Gastrocnemius medialis (tissue), 4 donors: ENCODE data around the gene SCN5A.

Source experiments
- CTCF ChIP-seq, 5 experiments: fragments of 450-650 bp in 3 of 5; fragments of 200-600 bp in 2 of 5; sonication (generic) in 2 of 5; IDR thresholded peaks in 4 of 5; conservative IDR thresholded peaks in 1 of 5; 1 replicate in 4 of 5; 2 replicates in 1 of 5; pipeline ENCODE4 v1.5.1; 2016 to 2019; ENCODE audit warnings: antibody characterized with exemption in 5 of 5, mild to moderate bottlenecking in 3 of 5, moderate library complexity in 3 of 5
- POLR2A ChIP-seq, 2 donors: fragments of 450-650 bp; IDR thresholded peaks; one replicate each; pipeline ENCODE4 v1.6.1; 2017; ENCODE audit warnings: antibody characterized with exemption in 2 of 2, mild to moderate bottlenecking in 2 of 2, moderate library complexity in 2 of 2

- no peak for TF ChIP-seq CTCF (IDR thresholded peaks at IDR 0.05 in 4 of 5, conservative IDR thresholded peaks at IDR 0.05 in 1 of 5)
- TF ChIP-seq POLR2A (IDR thresholded peaks at IDR 0.05) = no peak
Observed at GRCh38 chr3:38586546-38587520, 62.7 kb downstream of the SCN5A start.
